Astrocyte (in vitro differentiated cells and primary cell): ENCODE measurements around the gene ANXA2R. TPM values are rescaled to one million over a fixed set of nuclear protein-coding genes. Genes with fewer than 3 reads are reported as not detected.

Experiments
- DNase-seq: peaks from one replicate; pipeline ENCODE4 v3.0.0-alpha.2; 2010; ENCODE audit warnings: low read depth
- FAIRE-seq: peaks from 2 replicates; lab custom pipeline; 2011; peaks lifted over from hg19 to GRCh38; lab: Jason Lieb, UNC
- H2AFZ ChIP-seq: 2 replicates; pipeline ENCODE4 v1.6.0; 2012; ENCODE audit warnings: low read depth, low read length, inconsistent platforms
- H3K27ac ChIP-seq: 2 replicates; pipeline ENCODE4 v1.5.1; 2011; ENCODE audit warnings: low read depth, low read length, inconsistent platforms
- H3K27me3 ChIP-seq: 2 replicates; pipeline ENCODE4 v1.6.0; 2011; ENCODE audit warnings: low read length, inconsistent platforms; ENCODE audit not compliant: insufficient read depth
- H3K36me3 ChIP-seq: 2 replicates; pipeline ENCODE4 v1.5.1; 2011; ENCODE audit warnings: low read length, inconsistent platforms; ENCODE audit not compliant: insufficient read depth
- H3K4me1 ChIP-seq: 2 replicates; pipeline ENCODE4 v1.5.1; 2011; ENCODE audit warnings: low read length, inconsistent platforms; ENCODE audit not compliant: insufficient read depth
- H3K4me2 ChIP-seq: 2 replicates; pipeline ENCODE4 v1.6.0; 2012; ENCODE audit warnings: low read length, inconsistent platforms
- H3K4me3 ChIP-seq: 2 replicates; pipeline ENCODE4 v1.5.1; 2011; ENCODE audit warnings: low read depth, mild to moderate bottlenecking, low read length, inconsistent platforms; ENCODE audit not compliant: insufficient read depth
- H3K79me2 ChIP-seq: 2 replicates; pipeline ENCODE4 v1.6.0; 2012; ENCODE audit warnings: mild to moderate bottlenecking, low read length, inconsistent platforms; ENCODE audit not compliant: insufficient read depth
- H3K9ac ChIP-seq: 2 replicates; pipeline ENCODE4 v1.6.0; 2012; ENCODE audit warnings: mild to moderate bottlenecking, low read length, inconsistent platforms
- H3K9me3 ChIP-seq: 2 replicates; pipeline ENCODE4 v1.5.1; 2012; ENCODE audit warnings: low read depth, mild to moderate bottlenecking, low read length, inconsistent platforms; ENCODE audit not compliant: insufficient read depth
- H4K20me1 ChIP-seq: 2 replicates; pipeline ENCODE4 v1.6.0; 2012; ENCODE audit warnings: low read length, inconsistent platforms; ENCODE audit not compliant: insufficient read depth
- H3K27ac Mint-ChIP-seq: one replicate; pipeline ENCODE4 v1.8.0; 2021; ENCODE audit warnings: mild to moderate bottlenecking, mixed read lengths; ENCODE audit not compliant: unreplicated experiment
- H3K27me3 Mint-ChIP-seq: one replicate; pipeline ENCODE4 v1.8.0; 2021; ENCODE audit warnings: low read depth, mixed read lengths; ENCODE audit not compliant: unreplicated experiment
- H3K36me3 Mint-ChIP-seq: one replicate; pipeline ENCODE4 v1.8.0; 2021; ENCODE audit warnings: low read depth, mixed read lengths; ENCODE audit not compliant: unreplicated experiment
- H3K4me1 Mint-ChIP-seq: one replicate; pipeline ENCODE4 v1.8.0; 2021; ENCODE audit warnings: low read depth, mixed read lengths; ENCODE audit not compliant: unreplicated experiment
- H3K4me3 Mint-ChIP-seq: one replicate; pipeline ENCODE4 v1.8.0; 2021; ENCODE audit warnings: mild to moderate bottlenecking, moderate library complexity, mixed read lengths; ENCODE audit not compliant: unreplicated experiment
- H3K9me3 Mint-ChIP-seq: one replicate; pipeline ENCODE4 v1.8.0; 2021; ENCODE audit warnings: mild to moderate bottlenecking, mixed read lengths; ENCODE audit not compliant: unreplicated experiment
- CTCF ChIP-seq: IDR thresholded peaks from 2 replicates; pipeline ENCODE4 v1.5.1; 2011; ENCODE audit warnings: low read depth, mild to moderate bottlenecking, inconsistent platforms, low read length, moderate library complexity; ENCODE audit not compliant: insufficient read depth
- EZH2 ChIP-seq: IDR thresholded peaks from 2 replicates; pipeline ENCODE4 v1.6.1; 2012; ENCODE audit warnings: mild to moderate bottlenecking, low read length, inconsistent platforms; ENCODE audit not compliant: insufficient read depth
- total RNA-seq: library from RNA; stranded (reverse); gene quantifications from 2 replicates; pipeline ENCODE4 v1.2.1, GENCODE V29; 2021

The ANXA2R gene
- total RNA-seq, 1 donor from 2014 or later: 0.50 TPM

GRCh38 chr5:42993516-42994245 lies 46.4 kb downstream of the ANXA2R start:
- peak overlapping the region; percentile 18 for H3K27ac Mint-ChIP-seq
- no peaks in the 10 kb centered on the region for H3K36me3 ChIP-seq
- peak overlapping the region; percentile 82 for H3K9ac ChIP-seq
- no peaks in the 10 kb centered on the region for H4K20me1 ChIP-seq
- H3K9me3 Mint-ChIP-seq: peaks cover 10% of the 10 kb centered on the region
- no peaks in the 10 kb centered on the region for H3K27me3 ChIP-seq
- H3K27me3 Mint-ChIP-seq: peaks cover 17% of the 10 kb centered on the region
- TF ChIP-seq CTCF: no peak
- peak overlapping the region; percentile 11 for H2AFZ ChIP-seq
- H3K79me2 ChIP-seq: peaks cover 33% of the 10 kb centered on the region
- H3K27ac ChIP-seq: peak overlapping the region; percentile 86
- H3K4me3 ChIP-seq: peak overlapping the region; percentile 81
- no peaks in the 10 kb centered on the region for H3K9me3 ChIP-seq
- H3K36me3 Mint-ChIP-seq: no peaks in the 10 kb centered on the region
- H3K4me3 Mint-ChIP-seq: peak overlapping the region; percentile 64
- H3K4me2 ChIP-seq: peak overlapping the region; percentile 88
- H3K4me1 Mint-ChIP-seq: no peaks in the 10 kb centered on the region
- H3K4me1 ChIP-seq: peaks cover 6% of the 10 kb centered on the region
- DNase-seq (peak; percentile 86), FAIRE-seq (no peak)

GRCh38 chr5:42992088-42992879 lies 47.8 kb downstream of the ANXA2R start:
- peaks cover 12% of the 10 kb centered on the region for H3K27me3 Mint-ChIP-seq
- Histone ChIP-seq H3K9me3 (no peaks in the 10 kb centered on the region), H3K4me3 (peak overlapping the region; percentile 81), H3K4me2 (peak overlapping the region; percentile 96), H3K36me3 (no peaks in the 10 kb centered on the region), H4K20me1 (no peaks in the 10 kb centered on the region), H3K27me3 (no peaks in the 10 kb centered on the region), H2AFZ (peak overlapping the region; percentile 86), H3K27ac (peak overlapping the region; percentile 86), H3K4me1 (peaks cover 6% of the 10 kb centered on the region), H3K79me2 (peaks cover 33% of the 10 kb centered on the region), H3K9ac (peak overlapping the region; percentile 89)
- FAIRE-seq (no peak), DNase-seq (peak; percentile 82)
- H3K9me3 Mint-ChIP-seq: peaks cover 10% of the 10 kb centered on the region
- TF ChIP-seq CTCF (no peak), EZH2 (no peak)
- H3K36me3 Mint-ChIP-seq: no peaks in the 10 kb centered on the region
- H3K27ac Mint-ChIP-seq: peak overlapping the region; percentile 97
- H3K4me3 Mint-ChIP-seq: peak overlapping the region; percentile 84
- H3K4me1 Mint-ChIP-seq: no peaks in the 10 kb centered on the region
